ENCODE data around the gene IGFL3.
A peak's percentile ranks its signal among the peaks of the same experiment; 100 is the strongest.
"Not testable (repeated sequence)": the region's sequence is repeated elsewhere in the genome, so short reads cannot be mapped to it uniquely, and the experiment has no call there.

IGFL3 gene

GRCh38 chr19:46118136-46118535, 6.4 kb downstream of the IGFL3 start:
- no peak for DNase-seq

GRCh38 chr19:46116121-46116520, 8.4 kb downstream of the IGFL3 start:
- no peak for DNase-seq

GRCh38 chr19:46115396-46116106, 8.9 kb downstream of the IGFL3 start:
- DNase-seq: no peak

- no peak for DNase-seq
Observed at GRCh38 chr19:46113726-46114125, 10.8 kb downstream of the IGFL3 start.

- no peak for DNase-seq
Observed at GRCh38 chr19:46112527-46112926, 12.0 kb downstream of the IGFL3 start.

GRCh38 chr19:46111376-46111775, 13.1 kb downstream of the IGFL3 start:
- no peak for DNase-seq

- DNase-seq: no peak
Observed at GRCh38 chr19:46109876-46110275, 14.6 kb downstream of the IGFL3 start.

GRCh38 chr19:46107371-46107770, 17.1 kb downstream of the IGFL3 start:
- DNase-seq: no peak

GRCh38 chr19:46102333-46102732, 22.2 kb downstream of the IGFL3 start:
- DNase-seq: not testable (repeated sequence)

GRCh38 chr19:46101293-46101692, 23.2 kb downstream of the IGFL3 start:
- DNase-seq: no peak

GRCh38 chr19:46100344-46100743, 24.1 kb downstream of the IGFL3 start:
- no peak for DNase-seq

GRCh38 chr19:46090444-46090843, 34.0 kb downstream of the IGFL3 start:
- no peak for DNase-seq

GRCh38 chr19:46089432-46089831, 35.1 kb downstream of the IGFL3 start:
- no peak for DNase-seq

GRCh38 chr19:46088101-46088500, 36.4 kb downstream of the IGFL3 start:
- DNase-seq: no peak

- no peak for DNase-seq
Observed at GRCh38 chr19:46085888-46086287, 38.6 kb downstream of the IGFL3 start.

GRCh38 chr19:46082728-46083050, 41.8 kb downstream of the IGFL3 start:
- DNase-seq: no peak

GRCh38 chr19:46081928-46082727, 42.4 kb downstream of the IGFL3 start:
- peak; percentile 40 for DNase-seq

GRCh38 chr19:46080561-46080960, 43.9 kb downstream of the IGFL3 start:
- DNase-seq: no peak

- DNase-seq: no peak
Observed at GRCh38 chr19:46079576-46079975, 44.9 kb downstream of the IGFL3 start.

- DNase-seq: peak; percentile 29
Observed at GRCh38 chr19:46078573-46079332, 45.7 kb downstream of the IGFL3 start.

GRCh38 chr19:46077815-46078167, 46.7 kb downstream of the IGFL3 start:
- DNase-seq: no peak

GRCh38 chr19:46076951-46077814, 47.3 kb downstream of the IGFL3 start:
- DNase-seq: peak; percentile 79
